ENCODE results near the gene ILDR1.
A peak's percentile ranks its signal among the peaks of the same experiment; 100 is the strongest.

Gene ILDR1

GRCh38 chr3:121942116-121942786 is 79.8 kb downstream of the ILDR1 start:
- peak; percentile 13 to 43 for DNase-seq

- no peak for DNase-seq
Measured at GRCh38 chr3:121941592-121941991, 80.5 kb downstream of the ILDR1 start.

- DNase-seq, result peak in 1 of 2 experiments; percentile 26
Measured at GRCh38 chr3:121938141-121938855, 83.7 kb downstream of the ILDR1 start.

All from NCI-H526 (cell line).